K562 (cell line): Measurements from ENCODE around the gene POC5. TPM values are rescaled to one million over a fixed set of nuclear protein-coding genes. Genes with fewer than 3 reads are reported as not detected.

Experiments used
- ATAC-seq: fragments of 200-7000 bp; cut with Tn5 transposase; 3 replicates; pipeline ENCODE4 v1.9.1; 2020; ENCODE audit warnings: moderate library complexity
- BruUV-seq: library from RNA; stranded (reverse); fragments of 400-500 nt; replicated peaks from 2 replicates; lab custom pipeline; 2021; lab: Mats Ljungman, UMichigan
- CTCF ChIA-PET: fragments of 300-600 bp; formaldehyde crosslinking; extraction: SDS; loops from one replicate; lab custom pipeline; 2021; ENCODE audit warnings: low intra/inter-chr PET ratio; lab: Yijun Ruan, JAX
- POLR2A ChIA-PET: fragments of 300-600, 350-650 bp; sonication (Branson Sonifier 250); formaldehyde crosslinking; extraction: SDS; loops from one replicate; lab custom pipeline; 2021; ENCODE audit warnings: antibody characterized with exemption, inconsistent platforms; lab: Yijun Ruan, JAX
- DNase-seq, 4 experiments: peaks; one replicate each; pipeline versions ENCODE4 v3.0.0 to v3.0.0-alpha.2; 2011 to 2018; ENCODE audit warnings: low spot score in 3 of 4, mixed read lengths in 3 of 4; ENCODE audit errors: extremely low read depth in 1 of 4
- FAIRE-seq: peaks from 2 replicates; lab custom pipeline; 2011; peaks lifted over from hg19 to GRCh38; lab: Jason Lieb, UNC
- H2AFZ ChIP-seq: 2 replicates; pipeline ENCODE4 v1.6.0; 2011; ENCODE audit warnings: low read depth, low read length, control low read depth, inconsistent platforms
- H3K27ac ChIP-seq: fragments of 200-600 bp; 3 replicates; pipeline ENCODE4 v1.8.0; 2011; ENCODE audit warnings: low read depth, mild to moderate bottlenecking, control low read depth, inconsistent platforms, low read length, moderate library complexity, mixed read lengths; ENCODE audit errors: extremely low read depth
- H3K27me3 ChIP-seq, 2 experiments: fragments of 300-600 bp in 1 of 2; 2 replicates in 1 of 2; 3 replicates in 1 of 2; pipeline versions ENCODE4 v1.6.0 to v1.8.0; 2011; ENCODE audit warnings: inconsistent platforms in 2 of 2, low read length in 2 of 2, mild to moderate bottlenecking in 1 of 2, mixed read lengths in 1 of 2, moderate library complexity in 1 of 2; ENCODE audit not compliant: control insufficient read depth in 2 of 2, insufficient read depth in 2 of 2
- H3K36me3 ChIP-seq: fragments of 300-600 bp; 3 replicates; pipeline ENCODE4 v1.8.0; 2011; ENCODE audit warnings: mild to moderate bottlenecking, low read length, inconsistent platforms; ENCODE audit not compliant: control insufficient read depth, insufficient read depth
- H3K4me1 ChIP-seq, 2 experiments: fragments of 200-600 bp in 1 of 2; replicated peaks in 1 of 2; 2 replicates in 1 of 2; 3 replicates in 1 of 2; pipeline versions ENCODE4 v1.5.1 to v1.8.0; 2011; ENCODE audit warnings: inconsistent platforms in 2 of 2, low read length in 2 of 2, mild to moderate bottlenecking in 1 of 2, mixed read lengths in 1 of 2, moderate library complexity in 1 of 2; ENCODE audit not compliant: control insufficient read depth in 2 of 2, insufficient read depth in 2 of 2
- H3K4me2 ChIP-seq: 2 replicates; pipeline ENCODE4 v1.6.1; 2011; ENCODE audit warnings: low read length, control low read depth, inconsistent platforms, mixed read lengths; ENCODE audit not compliant: insufficient read depth
- H3K4me3 ChIP-seq: fragments of 200-600 bp; sonication (generic), shearing (Covaris generic); 2 replicates; pipeline ENCODE4 v1.5.1; 2016; ENCODE audit warnings: control low read depth, inconsistent platforms
- H3K79me2 ChIP-seq: fragments of 200-600 bp; 3 replicates; pipeline ENCODE4 v1.8.0; 2011; ENCODE audit warnings: low read length, inconsistent platforms; ENCODE audit not compliant: control insufficient read depth, insufficient read depth
- H3K9ac ChIP-seq, 2 experiments: 2 replicates each; pipeline versions ENCODE4 v1.6.0 to v1.6.1; 2011; ENCODE audit warnings: low read depth in 2 of 2, low read length in 2 of 2, control low read depth in 1 of 2, inconsistent platforms in 1 of 2, mild to moderate bottlenecking in 1 of 2, mixed read lengths in 1 of 2; ENCODE audit not compliant: insufficient read depth in 1 of 2
- H3K9me1 ChIP-seq: one replicate; pipeline ENCODE4 v1.6.0; 2011; ENCODE audit warnings: inconsistent platforms, mild to moderate bottlenecking, low read length, moderate library complexity; ENCODE audit not compliant: control insufficient read depth, insufficient read depth
- H3K9me3 ChIP-seq: replicated peaks from 2 replicates; pipeline ENCODE4 v1.5.1; 2011; ENCODE audit warnings: low read depth, low read length, inconsistent platforms; ENCODE audit not compliant: control insufficient read depth, insufficient read depth
- H4K20me1 ChIP-seq: replicated peaks from 2 replicates; pipeline ENCODE4 v1.6.1; 2011; ENCODE audit warnings: low read length, inconsistent platforms, mixed read lengths; ENCODE audit not compliant: control insufficient read depth, insufficient read depth
- ARID3B ChIP-seq: fragments of 250-450 bp; sonication (Bioruptor Pico); IDR thresholded peaks from 2 replicates; pipeline ENCODE4 v1.4.0; 2020; ENCODE audit warnings: borderline replicate concordance
- CGGBP1 ChIP-seq: fragments of 250-450 bp; sonication (Bioruptor Pico); IDR thresholded peaks from 2 replicates; pipeline ENCODE4 v1.9.0; 2021; ENCODE audit warnings: mild to moderate bottlenecking
- ELK1 ChIP-seq: sonication (generic); formaldehyde crosslinking; IDR thresholded peaks from 2 replicates; pipeline ENCODE4 v1.8.1; 2022; ENCODE audit warnings: missing genetic modification reagents
- HDAC6 ChIP-seq: IDR thresholded peaks from 2 replicates; pipeline ENCODE4 v1.6.1; 2012; ENCODE audit warnings: low read depth, mild to moderate bottlenecking, control low read depth, inconsistent platforms, low read length, moderate library complexity
- PHTF2 ChIP-seq: fragments of 250-450 bp; sonication (Bioruptor Pico); IDR thresholded peaks from 2 replicates; pipeline ENCODE4 v1.5.0; 2021; ENCODE audit warnings: mild to moderate bottlenecking
- POLR3G ChIP-seq: IDR thresholded peaks from 2 replicates; pipeline ENCODE4 v1.6.1; 2011; ENCODE audit not compliant: insufficient read length, insufficient replicate concordance; ENCODE audit errors: extremely low read depth
- RNF2 ChIP-seq: sonication (generic); IDR thresholded peaks from 2 replicates; pipeline ENCODE4 v1.6.1; 2016
- RREB1 ChIP-seq: fragments of 250-450 bp; sonication (Bioruptor Pico); IDR thresholded peaks from 2 replicates; pipeline ENCODE4 v1.4.0; 2020
- ZC3H8 ChIP-seq: fragments of 450-650 bp; IDR thresholded peaks from 2 replicates; pipeline ENCODE4 v1.6.1; 2017
- ZNF165 ChIP-seq: fragments of 250-450 bp; sonication (Bioruptor Pico); IDR thresholded peaks from 2 replicates; pipeline ENCODE4 v1.4.0; 2020; ENCODE audit warnings: borderline replicate concordance
- ZNF431 ChIP-seq: sonication (generic); formaldehyde crosslinking; IDR thresholded peaks from 2 replicates; pipeline ENCODE4 v1.8.0; 2022; ENCODE audit warnings: mild to moderate bottlenecking, missing genetic modification reagents
- ZNF639 ChIP-seq, 2 experiments: fragments of 200-800 bp in 1 of 2; sonication (Bioruptor generic) in 1 of 2; sonication (generic) in 1 of 2; formaldehyde crosslinking in 1 of 2; IDR thresholded peaks in 1 of 2; conservative IDR thresholded peaks in 1 of 2; 2 replicates each; pipeline versions ENCODE4 v1.5.0 to v1.6.1; 2016 to 2020; ENCODE audit warnings: missing compliant biosample characterization in 1 of 2, missing genetic modification characterization in 1 of 2, missing genetic modification reagents in 1 of 2
- WGBS: fragments of 100-300 bp; shearing (Covaris generic); methylation state at CpG from one replicate; pipeline ENCODE4 v1.1.6; 2016; ENCODE audit warnings: low coverage, mixed read lengths; ENCODE audit not compliant: insufficient coverage; ENCODE audit errors: missing lambda C conversion rate; 5-methylcytosine and 5-hydroxymethylcytosine counted together
- in situ Hi-C: fragments of 300-500 bp; cut with MboI; formaldehyde crosslinking; loops from 4 replicates; pipeline ENCODE4 v1.15.0; 2018; ENCODE audit warnings: inconsistent platforms, mixed read lengths
- intact Hi-C: fragments of 100-400 bp; cut with micrococcal nuclease; formaldehyde crosslinking; loops from 2 replicates; pipeline ENCODE4 v1.14.2; 2022
- polyA plus RNA-seq, 8 experiments: library from polyadenylated mRNA; depleted of rRNA in 4 of 8; stranded (reverse) in 5 of 8; unstranded in 3 of 8; fragments of >200 nt; fragmentation: Nextera tagmentation in 2 of 8; fragmentation: Illumina TruSeq in 1 of 8; extraction: Ambion mirVana in 2 of 8; extraction: Trizol in 1 of 8; gene quantifications; 2 replicates each; pipeline versions ENCODE4 v1.2.1 to v1.2.3, GENCODE V29; 2011 to 2014; ENCODE audit warnings: inconsistent platforms in 1 of 8, missing spikeins in 1 of 8
- total RNA-seq, 7 experiments: library from RNA; depleted of rRNA in 6 of 7; stranded (reverse); fragments of >200 nt in 6 of 7; fragmentation: Illumina TruSeq in 2 of 7; extraction: Trizol in 2 of 7; gene quantifications; 2 replicates each; pipeline versions ENCODE4 v1.2.1 to v1.2.3, GENCODE V29; 2011 to 2021; ENCODE audit warnings: low replicate concordance in 1 of 7

The POC5 gene
- total and polyA plus RNA-seq, 9 of the 15 experiments (the other 6 are each of a cell fraction or from before 2014, with no cell fraction given): 14.5 to 38.2 (median 27.0) TPM

- in situ Hi-C loops (no loop called here), intact Hi-C loops (loop anchor here (5.0 to 10.0 kb wide), 4 partner anchors 48 to 430 kb away; partner anchors contain the start of genes ANKRD31, CERT1 and POLK)
- peaks cover 5 to 16% of the 10 kb centered on the region in 2 experiments; a peak in 3 of 5 replicates for H3K4me1 ChIP-seq
- no peaks in the 10 kb centered on the region for H4K20me1 ChIP-seq
- H3K36me3 ChIP-seq: no peaks in the 10 kb centered on the region
- H3K27me3 ChIP-seq: no peaks in the 10 kb centered on the region
- H3K4me2 ChIP-seq: no peak overlapping the region
- H3K9me1 ChIP-seq: no peaks in the 10 kb centered on the region
- H3K9ac ChIP-seq: no peak overlapping the region
- no peak overlapping the region for H3K4me3 ChIP-seq
- WGBS: 52% methylated on average over 2 of the region's 2 CpGs
- DNase-seq: no peak
- POLR2A ChIA-PET: interaction anchor here (0.7 to 1.0 kb wide), 2 partner anchors 11 to 13 kb away, joined by 3 read pairs; no protein-coding TSS in a partner anchor
- no peak overlapping the region for H3K27ac ChIP-seq
- CTCF ChIA-PET: no interaction called here
- no peaks in the 10 kb centered on the region for H3K79me2 ChIP-seq
- no peak for FAIRE-seq
- no peaks in the 10 kb centered on the region for H3K9me3 ChIP-seq
- no peak overlapping the region for H2AFZ ChIP-seq
- ATAC-seq: no peak
- no TSS peak for BruUV-seq
- TF ChIP-seq ARID3B (CRISPR knock-in tag): no peak
- no peak for TF ChIP-seq PHTF2 (CRISPR knock-in tag)
- TF ChIP-seq ZNF639 (CRISPR knock-in tag; conservative IDR thresholded peaks at IDR 0.05 in 1 of 2, IDR thresholded peaks at IDR 0.05 in 1 of 2): no peak
- no peak for TF ChIP-seq CGGBP1 (CRISPR knock-in tag)
- no peak for TF ChIP-seq ZNF431 (CRISPR knock-in tag)
- TF ChIP-seq RNF2: no peak
- TF ChIP-seq ELK1 (CRISPR knock-in tag): no peak
- no peak for TF ChIP-seq POLR3G
- no peak for TF ChIP-seq RREB1 (CRISPR knock-in tag)
- no peak for TF ChIP-seq HDAC6
- no peak for TF ChIP-seq ZNF165 (CRISPR knock-in tag)
- TF ChIP-seq ZC3H8: no peak
These were observed 52.3 kb downstream of the POC5 start for GRCh38 chr5:75664979-75665378.
